Astrocyte (in vitro differentiated cells and primary cell): Measurements from ENCODE around the gene MTX3.

ENCODE experiments used
- CTCF ChIP-seq: IDR thresholded peaks from 2 replicates; pipeline ENCODE4 v1.5.1; 2011; ENCODE audit warnings: low read depth, mild to moderate bottlenecking, inconsistent platforms, low read length, moderate library complexity; ENCODE audit not compliant: insufficient read depth
- EZH2 ChIP-seq: IDR thresholded peaks from 2 replicates; pipeline ENCODE4 v1.6.1; 2012; ENCODE audit warnings: mild to moderate bottlenecking, low read length, inconsistent platforms; ENCODE audit not compliant: insufficient read depth

GRCh38 chr5:79990205-79990597 is 861 bp downstream of the MTX3 start:
- TF ChIP-seq CTCF (no peak), EZH2 (no peak)
